Colonic mucosa (tissue), 4 donors: ENCODE data around the gene COLQ. TPM values are rescaled to one million over a fixed set of nuclear protein-coding genes. Genes with fewer than 3 reads are reported as not detected.

Source experiments
- DNase-seq: peaks from one replicate; pipeline ENCODE4 v3.0.0-alpha.2; 2020
- H3K27ac ChIP-seq: fragments of 200-600 bp; one replicate; pipeline ENCODE4 v1.8.0; 2021
- H3K27me3 ChIP-seq: fragments of 200-600 bp; one replicate; pipeline ENCODE4 v1.8.0; 2021
- H3K36me3 ChIP-seq: fragments of 200-600 bp; one replicate; pipeline ENCODE4 v1.8.0; 2021
- H3K4me1 ChIP-seq: fragments of 200-600 bp; one replicate; pipeline ENCODE4 v1.8.0; 2021; ENCODE audit warnings: mild to moderate bottlenecking
- H3K4me3 ChIP-seq: fragments of 200-600 bp; one replicate; pipeline ENCODE4 v1.8.0; 2021
- H3K9ac ChIP-seq, 2 donors: one replicate each; pipeline ENCODE4 v1.7.0; 2013; ENCODE audit warnings: control low read depth in 2 of 2, low read depth in 2 of 2, low read length in 2 of 2
- H3K9me3 ChIP-seq: fragments of 200-600 bp; one replicate; pipeline ENCODE4 v1.8.0; 2021
- intact Hi-C: fragments of 100-400 bp; cut with DNase I; formaldehyde crosslinking; loops from one replicate; pipeline ENCODE4 v1.14.1; 2022
- total RNA-seq, 2 donors: library from RNA; stranded (reverse); fragmentation: NEBNext Ultra II Directional in 1 of 2; extraction: Animal tissue kit (Norgen Biotek cat#: 25700) in 1 of 2; gene quantifications; one replicate each; pipeline ENCODE4 v1.2.1, GENCODE V29; 2021
- TF ChIP-seq, protein P1 (sequence below): fragments of 200-600 bp; IDR thresholded peaks from one replicate; pipeline ENCODE4 v1.8.0; 2022; ENCODE audit warnings: antibody characterized with exemption, mild to moderate bottlenecking
- donor health status: healthy.
- donor health status: DM: no; HTN: no; CAD: no.
- donor health status: DM: no; HTN: no; CAD: no.

COLQ gene
- total RNA-seq, 2 donors from 2014 or later = 0.79 to 0.85 TPM

DNA sequence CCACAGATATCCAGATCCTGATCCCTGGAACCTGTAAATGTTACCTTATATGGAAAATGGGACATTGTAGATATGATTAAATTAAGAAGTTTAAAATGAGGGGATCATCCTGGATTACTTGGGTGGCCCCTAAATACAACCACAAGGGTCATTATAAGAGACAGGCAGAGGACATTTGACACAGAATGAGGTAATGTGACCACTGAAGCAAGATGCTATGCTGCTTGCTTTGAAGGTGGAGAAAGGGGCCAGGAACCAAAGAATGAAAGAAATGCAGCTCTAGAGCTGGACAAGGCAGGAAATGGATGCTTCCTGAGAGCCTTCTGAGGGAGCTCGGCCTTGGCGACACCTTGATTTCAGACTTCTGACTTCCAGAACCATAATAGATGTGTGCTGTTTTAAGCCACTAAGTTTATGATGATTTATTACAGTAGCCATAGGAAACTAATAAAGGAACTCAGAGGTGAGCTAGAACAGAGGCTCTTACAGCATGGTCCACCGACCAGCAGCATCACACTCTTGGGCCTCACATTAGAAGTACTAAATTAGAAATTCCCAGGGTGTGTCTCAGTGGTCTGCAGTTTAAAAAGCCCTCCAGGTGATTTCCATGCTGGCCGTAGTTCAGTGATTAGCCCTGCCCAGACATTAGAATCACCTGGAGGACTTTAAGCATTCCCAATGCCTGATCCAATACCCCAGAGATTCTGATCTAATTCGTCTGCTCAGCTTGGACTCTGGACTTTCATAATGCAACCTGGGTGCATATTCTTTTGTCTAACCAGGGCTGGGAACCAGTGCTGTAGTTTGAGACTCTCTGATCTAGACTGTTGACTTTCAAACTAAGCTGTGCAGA, 7.5 kb downstream of the COLQ start:
- Histone ChIP-seq H3K36me3 (no peaks in the 10 kb centered on the region), H3K9ac (no peak overlapping the region), H3K4me3 (no peak overlapping the region), H3K9me3 (no peaks in the 10 kb centered on the region), H3K27ac (no peak overlapping the region), H3K4me1 (no peaks in the 10 kb centered on the region), H3K27me3 (no peaks in the 10 kb centered on the region)
- intact Hi-C loops = no loop called here
- TF ChIP-seq, protein P1, sequence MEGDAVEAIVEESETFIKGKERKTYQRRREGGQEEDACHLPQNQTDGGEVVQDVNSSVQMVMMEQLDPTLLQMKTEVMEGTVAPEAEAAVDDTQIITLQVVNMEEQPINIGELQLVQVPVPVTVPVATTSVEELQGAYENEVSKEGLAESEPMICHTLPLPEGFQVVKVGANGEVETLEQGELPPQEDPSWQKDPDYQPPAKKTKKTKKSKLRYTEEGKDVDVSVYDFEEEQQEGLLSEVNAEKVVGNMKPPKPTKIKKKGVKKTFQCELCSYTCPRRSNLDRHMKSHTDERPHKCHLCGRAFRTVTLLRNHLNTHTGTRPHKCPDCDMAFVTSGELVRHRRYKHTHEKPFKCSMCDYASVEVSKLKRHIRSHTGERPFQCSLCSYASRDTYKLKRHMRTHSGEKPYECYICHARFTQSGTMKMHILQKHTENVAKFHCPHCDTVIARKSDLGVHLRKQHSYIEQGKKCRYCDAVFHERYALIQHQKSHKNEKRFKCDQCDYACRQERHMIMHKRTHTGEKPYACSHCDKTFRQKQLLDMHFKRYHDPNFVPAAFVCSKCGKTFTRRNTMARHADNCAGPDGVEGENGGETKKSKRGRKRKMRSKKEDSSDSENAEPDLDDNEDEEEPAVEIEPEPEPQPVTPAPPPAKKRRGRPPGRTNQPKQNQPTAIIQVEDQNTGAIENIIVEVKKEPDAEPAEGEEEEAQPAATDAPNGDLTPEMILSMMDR = no peak
- no peak for DNase-seq

DNA sequence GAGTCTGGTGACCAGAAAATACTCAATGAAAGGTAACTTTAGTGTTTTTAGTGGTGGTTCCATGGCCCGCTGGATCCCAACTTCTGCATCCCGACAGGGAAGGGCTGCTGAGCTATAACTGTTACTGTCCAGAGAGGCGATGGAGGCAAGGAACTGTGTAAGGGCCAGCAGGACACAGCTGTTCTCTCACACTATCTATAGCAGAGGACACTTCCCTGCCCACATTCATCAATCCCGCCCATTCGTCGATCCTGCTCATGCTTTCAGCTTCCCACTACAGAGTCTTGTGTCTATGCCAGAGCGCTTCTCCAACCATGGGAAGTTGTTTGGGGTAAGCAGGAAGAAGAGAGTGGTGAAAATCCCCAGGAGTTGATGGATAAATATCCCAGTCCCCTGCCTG, 8.4 kb downstream of the COLQ start:
- intact Hi-C loops = no loop called here
- Histone ChIP-seq H3K4me3 (no peak overlapping the region), H3K36me3 (no peaks in the 10 kb centered on the region), H3K9ac (no peak overlapping the region), H3K27me3 (no peaks in the 10 kb centered on the region), H3K27ac (no peak overlapping the region), H3K4me1 (no peaks in the 10 kb centered on the region), H3K9me3 (no peaks in the 10 kb centered on the region)
- DNase-seq = no peak
- TF ChIP-seq, protein P1 = no peak

DNA sequence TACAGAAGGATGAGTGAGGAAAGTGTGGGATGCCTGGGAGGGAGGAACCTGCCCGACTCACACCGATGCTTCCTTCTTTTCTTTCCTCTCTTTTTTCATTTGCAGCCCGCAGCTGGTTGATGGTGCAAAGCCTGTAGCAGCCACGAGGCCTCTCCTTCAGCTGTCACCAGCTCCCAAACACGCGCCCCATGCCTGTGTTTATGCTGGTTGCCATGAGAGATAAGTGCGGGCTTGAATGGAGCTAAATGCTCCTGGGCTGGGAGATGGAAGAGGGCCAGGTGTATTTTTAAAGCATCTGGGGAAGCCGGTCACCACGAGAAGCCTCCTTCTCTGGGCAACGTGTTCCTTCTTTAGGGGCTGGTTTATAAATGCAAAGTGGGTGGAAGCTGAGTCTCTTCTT, 9.3 kb downstream of the COLQ start:
- intact Hi-C loops = no loop called here
- Histone ChIP-seq H3K36me3 (no peaks in the 10 kb centered on the region), H3K9ac (no peak overlapping the region), H3K27ac (no peak overlapping the region), H3K27me3 (no peaks in the 10 kb centered on the region), H3K9me3 (no peaks in the 10 kb centered on the region), H3K4me3 (no peak overlapping the region), H3K4me1 (no peaks in the 10 kb centered on the region)
- no peak for DNase-seq
- TF ChIP-seq, protein P1 = no peak

DNA sequence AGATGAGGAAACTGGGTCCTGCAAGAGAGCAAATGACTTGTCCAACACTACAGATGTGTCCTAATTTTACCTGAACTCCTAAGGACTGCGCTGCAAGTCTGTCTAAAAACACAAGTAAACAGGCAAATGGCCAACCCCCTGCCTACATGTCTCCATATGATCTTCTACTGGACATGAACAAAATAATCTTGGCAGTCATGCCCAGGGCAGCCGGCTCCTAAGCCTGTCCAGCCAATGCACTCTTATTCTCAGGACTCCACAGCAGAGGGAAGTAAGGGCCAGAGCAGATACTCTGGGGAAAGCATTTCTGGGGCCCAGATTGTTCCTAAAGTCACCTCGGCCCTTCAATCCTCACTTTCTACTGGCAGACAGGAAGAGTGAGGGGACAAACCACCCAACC, 10.3 kb downstream of the COLQ start:
- no peak for DNase-seq
- Histone ChIP-seq H3K36me3 (no peaks in the 10 kb centered on the region), H3K9ac (no peak overlapping the region), H3K9me3 (no peaks in the 10 kb centered on the region), H3K27ac (no peak overlapping the region), H3K27me3 (no peaks in the 10 kb centered on the region), H3K4me1 (no peaks in the 10 kb centered on the region), H3K4me3 (no peak overlapping the region)
- TF ChIP-seq, protein P1 = no peak
- intact Hi-C loops = no loop called here

DNA sequence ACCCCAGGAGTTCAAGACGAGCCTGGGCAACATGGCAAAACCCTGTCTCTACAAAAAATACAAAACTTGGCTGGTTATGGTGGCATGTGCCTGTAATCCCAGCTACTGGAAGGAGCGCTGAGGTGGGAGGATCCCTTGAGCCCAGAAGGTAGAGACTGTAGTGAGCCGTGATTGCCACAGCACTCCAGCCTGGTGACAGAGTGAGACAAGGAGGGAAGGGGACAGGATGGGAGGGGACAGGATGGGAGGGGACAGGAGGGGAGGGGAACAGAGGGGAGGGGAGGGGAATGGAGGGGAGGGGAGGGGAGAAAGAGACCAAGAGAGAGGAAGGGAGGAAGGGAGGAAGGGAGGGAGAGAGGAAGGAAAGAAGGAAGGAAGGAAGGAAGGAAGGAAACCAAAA, 11.0 kb downstream of the COLQ start:
- Histone ChIP-seq H3K4me3 (no peak overlapping the region), H3K36me3 (no peaks in the 10 kb centered on the region), H3K9ac (no peak overlapping the region), H3K27ac (no peak overlapping the region), H3K27me3 (no peaks in the 10 kb centered on the region), H3K4me1 (no peaks in the 10 kb centered on the region), H3K9me3 (no peaks in the 10 kb centered on the region)
- TF ChIP-seq, protein P1 = no peak
- no peak for DNase-seq
- intact Hi-C loops = no loop called here
